ENCODE results near the gene PKNOX2.

DNA sequence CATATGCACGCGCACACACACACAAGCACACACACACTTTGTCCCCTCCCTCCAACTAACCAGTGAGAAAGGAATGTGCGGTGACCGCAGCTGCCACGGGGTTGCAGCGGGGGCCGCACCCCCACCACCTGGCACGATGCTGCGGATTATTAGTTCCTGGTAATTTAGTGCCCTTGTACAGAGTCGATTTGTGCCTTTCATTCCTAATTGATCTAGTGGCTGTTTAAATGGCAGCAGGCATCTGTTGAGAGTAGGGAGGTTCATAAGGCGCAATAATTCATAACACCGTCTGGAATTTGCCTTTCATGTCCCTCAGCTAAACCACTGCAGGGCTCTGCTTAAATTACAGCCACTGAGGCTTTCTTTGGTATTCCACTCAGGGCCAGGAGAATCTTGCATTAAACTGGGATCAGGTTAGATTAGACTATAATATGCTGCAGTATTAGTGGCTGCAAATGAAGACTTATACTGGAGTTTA lies 217.8 kb downstream of the PKNOX2 start:
- TF ChIP-seq POLR2A (IDR thresholded peaks at IDR 0.05; ENCODE audit: low read length) = no peak
- no peak for TF ChIP-seq GATA1 (IDR thresholded peaks at IDR 0.05; ENCODE audit: low read depth, low read length)
